Lower lobe of right lung (tissue), 2 donors: ENCODE results near the gene ZFP36L2. TPM values are rescaled to one million over a fixed set of nuclear protein-coding genes. Genes with fewer than 3 reads are reported as not detected.
A peak's percentile ranks its signal among the peaks of the same experiment; 100 is the strongest.

ENCODE experiments used
- ATAC-seq, 2 donors: fragments of 200-7000 bp; cut with Tn5 transposase; one replicate each; pipeline ENCODE4 v1.9.1; 2020 to 2022; ENCODE audit warnings: mild to moderate bottlenecking in 2 of 2, moderate library complexity in 2 of 2
- DNase-seq: peaks from one replicate; pipeline ENCODE4 v3.0.0-alpha.2; 2020
- H3K27ac ChIP-seq: fragments of 200-600 bp; one replicate; pipeline ENCODE4 v1.8.0; 2022
- H3K27me3 ChIP-seq: fragments of 200-600 bp; one replicate; pipeline ENCODE4 v1.8.0; 2022; ENCODE audit warnings: low read depth
- H3K36me3 ChIP-seq: fragments of 200-600 bp; one replicate; pipeline ENCODE4 v1.8.0; 2022; ENCODE audit warnings: mild to moderate bottlenecking
- H3K4me1 ChIP-seq: fragments of 200-600 bp; one replicate; pipeline ENCODE4 v1.8.0; 2022
- H3K4me3 ChIP-seq: fragments of 200-600 bp; one replicate; pipeline ENCODE4 v1.8.0; 2022; ENCODE audit warnings: mild to moderate bottlenecking
- H3K9me3 ChIP-seq: fragments of 200-600 bp; one replicate; pipeline ENCODE4 v1.8.0; 2022
- intact Hi-C: fragments of 100-400 bp; cut with DNase I; formaldehyde crosslinking; loops from one replicate; pipeline ENCODE4 v1.11.0; 2022
- total RNA-seq: library from RNA; stranded (reverse); fragmentation: NEBNext Ultra II Directional; extraction: Animal tissue kit (Norgen Biotek cat#: 25700); gene quantifications from one replicate; pipeline ENCODE4 v1.2.1, GENCODE V29; 2021
- TF ChIP-seq, protein P1 (sequence below): fragments of 200-600 bp; IDR thresholded peaks from one replicate; pipeline ENCODE4 v1.8.0; 2022; ENCODE audit warnings: antibody characterized with exemption, mild to moderate bottlenecking
- donor health status: DM: no; HTN: yes; CAD: no; lungs with severe emphysema.

Gene ZFP36L2
- total RNA-seq, 1 donor from 2014 or later: 136 TPM

DNA sequence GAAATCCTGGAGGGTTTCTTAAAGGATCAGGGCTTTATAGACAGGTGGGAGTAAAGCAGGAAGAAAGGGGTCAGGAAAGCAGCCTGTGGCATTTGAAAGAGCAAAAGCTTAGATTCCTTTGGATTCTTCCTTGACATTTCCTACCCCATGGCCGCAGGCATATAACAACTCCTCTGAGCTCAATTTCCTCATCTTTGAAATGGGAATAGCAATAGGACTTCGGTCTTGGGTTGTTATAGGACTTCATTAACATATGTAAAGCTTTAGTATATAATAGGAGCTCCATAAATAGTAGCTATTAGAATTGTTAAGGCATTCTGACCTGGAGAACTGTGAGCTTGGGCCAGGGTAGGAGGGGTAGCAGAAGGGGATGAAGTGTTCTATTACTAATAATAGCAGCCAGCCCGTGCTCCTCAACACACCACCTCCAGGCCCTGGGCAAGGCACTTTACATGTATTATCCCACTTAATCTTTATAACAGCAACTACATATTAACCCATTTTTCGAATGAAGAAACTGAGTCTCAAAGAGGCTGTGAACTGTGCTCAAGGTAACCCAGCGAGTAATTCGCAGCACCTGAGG lies 10.6 kb downstream of the ZFP36L2 start:
- no peak overlapping the region for H3K27ac ChIP-seq
- intact Hi-C loops: no loop called here
- no peaks in the 10 kb centered on the region for H3K9me3 ChIP-seq
- H3K27me3 ChIP-seq: no peaks in the 10 kb centered on the region
- TF ChIP-seq, protein P1, sequence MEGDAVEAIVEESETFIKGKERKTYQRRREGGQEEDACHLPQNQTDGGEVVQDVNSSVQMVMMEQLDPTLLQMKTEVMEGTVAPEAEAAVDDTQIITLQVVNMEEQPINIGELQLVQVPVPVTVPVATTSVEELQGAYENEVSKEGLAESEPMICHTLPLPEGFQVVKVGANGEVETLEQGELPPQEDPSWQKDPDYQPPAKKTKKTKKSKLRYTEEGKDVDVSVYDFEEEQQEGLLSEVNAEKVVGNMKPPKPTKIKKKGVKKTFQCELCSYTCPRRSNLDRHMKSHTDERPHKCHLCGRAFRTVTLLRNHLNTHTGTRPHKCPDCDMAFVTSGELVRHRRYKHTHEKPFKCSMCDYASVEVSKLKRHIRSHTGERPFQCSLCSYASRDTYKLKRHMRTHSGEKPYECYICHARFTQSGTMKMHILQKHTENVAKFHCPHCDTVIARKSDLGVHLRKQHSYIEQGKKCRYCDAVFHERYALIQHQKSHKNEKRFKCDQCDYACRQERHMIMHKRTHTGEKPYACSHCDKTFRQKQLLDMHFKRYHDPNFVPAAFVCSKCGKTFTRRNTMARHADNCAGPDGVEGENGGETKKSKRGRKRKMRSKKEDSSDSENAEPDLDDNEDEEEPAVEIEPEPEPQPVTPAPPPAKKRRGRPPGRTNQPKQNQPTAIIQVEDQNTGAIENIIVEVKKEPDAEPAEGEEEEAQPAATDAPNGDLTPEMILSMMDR: no peak
- ATAC-seq (no peak), DNase-seq (peak; percentile 3)
- peaks cover 49% of the 10 kb centered on the region for H3K4me1 ChIP-seq
- no peaks in the 10 kb centered on the region for H3K36me3 ChIP-seq
- H3K4me3 ChIP-seq: no peak overlapping the region

DNA sequence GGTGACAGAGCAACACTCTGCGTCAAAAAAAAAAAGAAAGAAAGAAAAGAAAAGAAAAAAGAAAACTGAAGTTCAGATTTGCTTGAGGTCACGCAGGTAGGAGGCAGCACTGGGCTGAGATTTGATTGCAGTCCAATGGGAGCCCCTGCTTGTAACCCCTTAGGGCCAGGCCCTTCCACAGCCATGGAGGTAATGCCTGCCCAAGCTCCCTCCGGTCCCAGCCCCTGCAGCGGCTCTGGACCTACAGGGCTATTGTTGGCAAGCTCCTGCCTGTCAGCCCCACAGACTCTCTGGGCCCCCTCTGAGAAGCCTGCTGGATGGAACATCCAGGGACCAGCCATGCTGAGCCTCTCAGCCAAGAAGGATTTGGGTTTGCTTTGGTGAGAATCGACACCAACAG lies 12.2 kb downstream of the ZFP36L2 start:
- no peaks in the 10 kb centered on the region for H3K9me3 ChIP-seq
- H3K4me1 ChIP-seq: peaks cover 47% of the 10 kb centered on the region
- H3K27me3 ChIP-seq: no peaks in the 10 kb centered on the region
- peak; percentile 25 for DNase-seq
- no peak overlapping the region for H3K27ac ChIP-seq
- intact Hi-C loops: no loop called here
- no peak overlapping the region for H3K4me3 ChIP-seq
- TF ChIP-seq, protein P1: no peak
- H3K36me3 ChIP-seq: no peaks in the 10 kb centered on the region
- no peak for ATAC-seq

DNA sequence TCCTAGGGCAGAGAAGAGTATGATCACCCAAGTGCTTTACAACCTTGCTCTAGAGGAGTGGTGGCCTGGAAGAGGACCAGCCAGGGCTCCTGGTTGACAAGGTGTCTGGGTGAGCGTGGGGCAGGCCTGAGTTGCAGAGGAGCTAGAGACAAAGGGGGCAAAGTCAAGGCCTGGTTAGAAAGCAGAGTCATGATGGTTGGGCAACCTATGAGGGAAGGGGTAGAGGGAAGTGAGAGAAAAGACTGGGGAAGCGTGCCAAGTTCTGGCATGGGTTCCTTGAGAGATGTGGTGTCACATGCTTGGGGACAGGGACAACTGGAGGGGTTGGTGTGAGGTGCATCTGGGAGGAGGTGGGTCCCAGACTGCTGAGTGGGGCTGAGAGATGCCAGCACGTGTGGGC lies 13.5 kb downstream of the ZFP36L2 start:
- Histone ChIP-seq H3K27ac (peak overlapping the region; percentile 66), H3K36me3 (no peaks in the 10 kb centered on the region), H3K9me3 (no peaks in the 10 kb centered on the region), H3K4me1 (peaks cover 33% of the 10 kb centered on the region), H3K4me3 (no peak overlapping the region), H3K27me3 (no peaks in the 10 kb centered on the region)
- DNase-seq (peak; percentile 81), ATAC-seq (peak; percentile 59 to 75)
- TF ChIP-seq, protein P1: no peak
- intact Hi-C loops: no loop called here

DNA sequence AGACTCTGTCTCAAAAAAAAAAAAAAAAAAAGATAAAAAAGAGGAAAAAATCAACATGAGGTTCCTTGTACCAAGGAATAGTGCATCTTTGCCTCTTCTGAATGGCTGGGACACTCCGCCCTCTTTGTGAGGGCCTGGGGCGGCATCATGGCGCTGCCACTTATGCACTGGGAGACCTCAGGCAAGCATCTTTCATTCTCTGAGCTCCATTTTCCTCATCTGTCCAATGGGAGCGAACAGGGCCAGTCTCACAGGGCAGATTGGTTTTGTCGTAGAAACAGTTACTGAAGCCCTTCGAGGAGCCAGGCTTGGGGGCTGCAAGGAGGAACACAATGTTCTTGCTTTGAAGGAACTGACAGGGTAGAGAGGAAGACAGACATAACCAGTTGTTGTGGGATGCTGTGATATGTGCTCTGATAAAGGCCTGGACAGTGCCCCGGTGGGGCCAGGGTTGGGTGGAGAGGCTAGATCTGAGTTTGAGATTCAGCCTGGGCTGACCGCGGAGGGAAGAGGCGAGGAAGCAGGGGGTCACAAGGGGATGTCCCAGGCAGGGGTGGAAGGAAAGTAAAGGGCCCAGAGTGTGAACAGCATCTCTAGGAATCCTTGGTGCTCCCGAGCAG lies 14.1 kb downstream of the ZFP36L2 start:
- intact Hi-C loops: no loop called here
- Histone ChIP-seq H3K27me3 (no peaks in the 10 kb centered on the region), H3K9me3 (no peaks in the 10 kb centered on the region), H3K4me1 (peaks cover 27% of the 10 kb centered on the region), H3K4me3 (no peak overlapping the region), H3K36me3 (no peaks in the 10 kb centered on the region), H3K27ac (peak overlapping the region; percentile 66)
- ATAC-seq: peak; percentile 40 to 48
- DNase-seq: no peak
- TF ChIP-seq, protein P1: no peak

DNA sequence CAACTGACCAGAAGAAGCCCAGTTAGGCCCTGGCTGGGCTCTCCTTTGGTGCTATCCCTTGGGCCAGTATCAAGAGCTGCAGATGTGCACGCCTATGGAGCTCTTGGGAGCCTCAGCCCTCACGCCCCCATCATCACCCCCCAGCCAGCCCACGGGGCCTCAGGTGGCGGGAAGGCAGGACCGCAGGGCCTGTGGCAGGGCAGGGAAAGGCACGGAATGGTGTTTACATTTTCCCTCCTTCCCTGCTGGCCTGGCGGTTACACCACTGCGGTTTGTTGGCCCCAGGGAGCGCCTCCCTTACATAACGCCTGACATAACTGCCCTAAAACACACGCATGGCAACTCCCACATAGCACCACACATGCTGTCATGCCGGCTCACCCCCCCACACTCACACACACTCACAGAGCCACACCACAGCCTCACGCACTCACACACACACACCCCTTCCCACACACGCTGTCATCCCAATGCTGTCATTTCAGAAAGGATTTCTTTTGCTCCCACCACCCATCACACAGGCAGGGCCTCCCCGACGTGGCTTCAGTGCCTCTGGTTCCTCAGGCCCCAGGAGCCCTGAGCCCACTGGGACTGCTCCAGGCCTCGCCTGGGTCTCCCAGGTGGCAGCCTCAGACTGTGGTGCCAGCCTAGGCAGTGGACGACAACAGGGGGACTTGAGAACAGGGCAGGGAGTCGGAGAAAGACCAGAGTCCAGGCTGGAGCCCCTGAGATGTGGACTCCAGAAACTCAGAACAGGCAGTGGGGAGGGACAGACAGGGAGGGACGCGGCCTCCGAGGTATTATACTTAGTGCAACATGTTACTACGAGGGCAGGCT lies 15.7 kb downstream of the ZFP36L2 start:
- Histone ChIP-seq H3K27me3 (no peaks in the 10 kb centered on the region), H3K9me3 (no peaks in the 10 kb centered on the region), H3K4me1 (peaks cover 27% of the 10 kb centered on the region), H3K36me3 (no peaks in the 10 kb centered on the region), H3K27ac (peak overlapping the region; percentile 67), H3K4me3 (no peak overlapping the region)
- intact Hi-C loops: no loop called here
- DNase-seq: peak; percentile 82
- TF ChIP-seq, protein P1: no peak
- ATAC-seq: peak; percentile 73 to 80
